ENCODE results near the gene CAB39.

CAB39 gene

DNA sequence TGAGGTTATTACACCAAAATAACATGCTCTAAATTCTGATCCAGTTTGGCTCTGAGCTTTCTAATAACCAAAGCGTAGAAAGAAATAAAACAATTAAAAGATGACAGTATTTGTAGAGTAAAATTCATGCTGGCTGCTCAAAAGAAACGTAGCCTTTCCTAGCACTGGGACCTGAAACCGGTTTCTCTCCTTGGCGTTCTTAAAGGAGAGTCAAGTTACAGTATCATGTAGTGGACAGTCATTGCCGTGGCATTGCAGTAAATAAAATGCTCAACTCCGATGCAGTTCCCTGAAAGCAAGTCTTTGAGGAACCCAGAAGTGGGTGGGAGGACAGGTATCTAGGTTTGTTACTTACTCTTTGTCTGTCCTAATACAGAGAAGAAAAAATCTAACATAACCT is 99.4 kb downstream of the CAB39 start:
- DNase-seq (ENCODE audit: extremely low read depth in 1 of 2, low read depth in 1 of 2), result no peak

DNA sequence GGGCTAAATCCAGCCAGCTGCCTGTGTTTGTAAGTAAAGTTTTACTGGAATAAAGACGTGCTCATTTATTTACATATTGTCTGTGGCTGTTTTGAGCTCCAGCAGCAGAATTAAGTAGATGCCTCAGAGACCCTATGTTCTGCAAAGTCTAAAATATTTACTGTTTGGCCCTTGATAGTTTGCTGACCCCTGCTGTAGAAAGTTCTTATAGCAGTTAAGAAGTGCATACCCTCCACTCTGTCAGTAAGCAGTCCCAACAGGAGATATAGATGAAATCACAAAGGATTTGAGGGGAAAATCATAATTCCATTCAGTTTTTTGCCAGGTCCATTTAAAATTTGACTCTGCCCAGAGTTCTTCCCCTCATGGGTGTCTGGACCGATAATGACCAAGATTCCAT is 102.0 kb downstream of the CAB39 start:
- DNase-seq (ENCODE audit: extremely low read depth in 1 of 2, low read depth in 1 of 2), result no peak

DNA sequence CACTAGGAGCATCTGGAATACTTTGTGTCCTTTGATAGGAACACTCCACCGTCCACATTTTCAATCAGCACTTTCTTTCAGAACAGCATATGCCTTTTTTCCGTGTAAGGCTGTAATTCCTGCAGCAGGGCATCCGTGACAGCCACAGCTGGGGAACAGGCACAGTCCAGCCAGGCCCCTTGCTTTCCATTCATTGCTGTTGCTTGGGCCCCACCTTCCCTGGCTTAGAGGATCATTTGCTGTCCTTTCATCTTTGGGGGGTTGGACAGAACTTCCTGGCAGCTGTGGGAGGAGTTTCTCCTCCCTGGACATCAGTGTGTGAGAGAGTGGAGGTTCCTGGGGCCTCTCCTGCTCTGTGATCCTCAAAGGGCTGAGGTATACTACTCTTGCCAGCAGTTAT is 102.4 kb downstream of the CAB39 start:
- no peak for DNase-seq (ENCODE audit: extremely low read depth in 1 of 2, low read depth in 1 of 2)

DNA sequence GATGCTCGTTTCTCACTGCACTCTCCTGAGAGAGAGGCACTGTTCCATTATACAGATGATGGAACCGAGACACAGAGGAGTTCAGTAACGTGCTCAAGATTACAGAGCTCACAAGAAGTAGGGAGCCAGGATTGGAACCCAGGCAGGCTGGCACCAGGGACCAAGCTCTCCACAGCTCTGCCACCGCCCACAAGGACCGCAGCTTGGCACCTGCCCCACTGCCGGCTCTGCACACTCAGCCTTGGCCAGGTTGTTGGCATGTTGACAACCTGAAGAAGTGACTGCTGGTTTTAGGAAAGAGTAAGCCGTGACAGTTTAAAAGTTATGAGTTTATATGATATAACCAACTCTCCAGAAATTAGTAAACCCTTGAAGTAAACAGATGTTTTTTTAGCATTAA is 104.1 kb downstream of the CAB39 start:
- DNase-seq (ENCODE audit: extremely low read depth in 1 of 2, low read depth in 1 of 2), result no peak

DNA sequence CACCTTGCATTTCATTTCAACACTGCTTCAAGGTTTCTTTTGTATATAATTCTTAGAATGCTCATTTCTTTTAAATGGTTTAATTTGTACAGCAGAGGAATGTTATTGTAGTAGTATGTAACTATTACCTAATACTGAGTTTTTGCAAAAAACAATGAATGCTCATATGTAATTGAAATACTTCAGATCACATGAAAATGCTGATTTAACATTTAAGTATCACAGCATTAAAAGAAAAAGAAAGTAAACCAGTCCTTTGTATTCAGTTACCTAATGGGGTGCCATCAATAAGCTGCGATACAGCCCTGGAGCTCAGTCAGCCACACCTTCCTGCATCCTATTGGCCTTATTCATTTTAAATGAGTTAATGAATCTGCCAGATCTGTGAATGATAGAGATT is 106.8 kb downstream of the CAB39 start:
- no peak for DNase-seq (ENCODE audit: extremely low read depth in 1 of 2, low read depth in 1 of 2)

DNA sequence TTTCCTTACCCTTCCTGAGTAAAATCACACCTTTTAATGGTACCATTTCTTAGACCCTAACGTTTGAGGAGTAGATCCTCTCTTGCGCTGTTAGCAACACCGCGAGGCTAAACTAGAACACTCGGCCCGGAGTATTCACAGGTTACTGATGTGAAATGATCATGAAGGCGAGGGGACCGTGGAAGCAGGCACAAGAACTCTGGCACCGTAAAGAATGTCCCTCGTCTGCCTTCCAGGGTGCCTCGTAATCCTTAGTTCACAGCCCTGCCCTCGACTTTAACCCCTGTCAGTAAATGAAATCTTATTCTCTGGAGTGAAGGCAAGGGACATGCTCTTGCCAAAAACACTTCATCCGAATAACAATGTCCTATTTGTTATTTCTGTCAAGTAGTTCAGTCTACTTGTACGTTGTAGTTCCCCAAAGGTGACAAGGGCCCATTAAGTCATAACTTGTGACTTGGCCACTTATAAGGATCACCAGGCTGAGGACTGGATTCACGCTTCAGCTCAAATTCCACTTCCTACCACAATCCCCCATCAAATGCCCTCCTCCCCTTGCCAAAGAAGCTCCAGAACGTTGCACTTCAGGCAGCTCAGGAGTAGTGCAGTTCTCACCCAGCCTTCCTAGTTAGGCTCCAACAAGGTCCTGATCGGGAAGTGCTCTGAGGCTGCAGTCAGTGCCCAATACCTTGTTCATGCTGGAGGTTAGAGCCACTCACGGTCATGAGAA is 108.8 kb downstream of the CAB39 start:
- no peak for DNase-seq (ENCODE audit: extremely low read depth in 1 of 2, low read depth in 1 of 2)

DNA sequence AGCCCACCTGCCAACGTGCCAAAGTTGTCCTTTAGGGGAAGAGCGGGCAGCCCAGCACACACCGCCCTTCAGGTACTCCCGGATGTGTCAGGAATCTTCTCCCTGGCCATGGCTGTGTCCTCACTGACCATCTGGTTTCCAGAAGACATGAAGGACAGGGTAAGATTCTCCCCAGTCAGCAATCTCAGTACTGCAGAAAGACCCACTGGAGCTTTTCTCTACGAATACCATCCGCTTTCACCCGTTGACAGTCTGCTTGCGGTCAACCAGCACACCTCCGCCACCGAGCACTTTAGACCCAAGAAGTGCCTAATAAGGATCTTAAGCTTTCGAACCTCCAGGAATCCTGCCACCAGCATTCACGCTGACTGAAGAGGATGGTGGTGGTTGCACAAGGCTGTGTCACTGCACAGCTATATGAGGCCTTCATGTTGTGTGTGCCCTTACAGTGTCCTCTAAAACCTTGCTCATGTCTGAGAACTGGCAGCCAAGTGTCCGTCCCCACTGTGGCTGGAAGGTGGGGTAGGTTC is 109.4 kb downstream of the CAB39 start:
- no peak for DNase-seq (ENCODE audit: extremely low read depth in 1 of 2, low read depth in 1 of 2)

DNA sequence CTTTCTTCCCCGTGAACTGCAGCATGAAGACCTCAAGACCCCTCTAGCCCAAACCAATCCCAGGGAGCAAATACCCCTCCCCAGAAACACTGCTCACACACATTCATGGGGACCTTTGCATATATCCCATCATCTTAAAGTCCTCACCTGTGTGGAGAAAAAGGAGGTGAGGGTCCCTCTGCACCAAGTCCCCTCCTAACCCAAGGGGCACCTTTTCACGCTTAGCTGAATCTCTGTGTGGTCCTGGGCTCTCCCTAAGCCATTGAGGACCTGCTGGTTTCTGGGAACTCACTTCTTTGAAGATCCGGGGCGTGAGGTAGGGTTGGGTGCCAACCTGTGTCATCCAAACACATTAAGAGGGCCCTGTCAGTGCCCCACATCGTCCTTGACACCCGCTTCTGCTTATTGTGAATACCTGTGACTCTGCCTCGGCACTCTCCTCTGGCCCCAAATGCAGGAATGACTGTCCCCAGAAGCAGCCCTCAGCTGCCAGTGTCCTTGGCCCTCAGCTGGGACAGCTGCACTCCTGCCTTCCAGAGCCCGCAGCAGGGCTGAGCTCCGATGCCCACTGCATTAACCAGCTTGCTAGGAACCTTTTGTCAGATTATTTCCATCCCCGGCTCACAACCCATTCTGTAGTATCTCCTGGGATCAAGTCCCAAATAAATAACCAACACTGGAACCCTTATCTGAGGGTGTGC is 110.8 kb downstream of the CAB39 start:
- DNase-seq (ENCODE audit: extremely low read depth in 1 of 2, low read depth in 1 of 2), result no peak

DNA sequence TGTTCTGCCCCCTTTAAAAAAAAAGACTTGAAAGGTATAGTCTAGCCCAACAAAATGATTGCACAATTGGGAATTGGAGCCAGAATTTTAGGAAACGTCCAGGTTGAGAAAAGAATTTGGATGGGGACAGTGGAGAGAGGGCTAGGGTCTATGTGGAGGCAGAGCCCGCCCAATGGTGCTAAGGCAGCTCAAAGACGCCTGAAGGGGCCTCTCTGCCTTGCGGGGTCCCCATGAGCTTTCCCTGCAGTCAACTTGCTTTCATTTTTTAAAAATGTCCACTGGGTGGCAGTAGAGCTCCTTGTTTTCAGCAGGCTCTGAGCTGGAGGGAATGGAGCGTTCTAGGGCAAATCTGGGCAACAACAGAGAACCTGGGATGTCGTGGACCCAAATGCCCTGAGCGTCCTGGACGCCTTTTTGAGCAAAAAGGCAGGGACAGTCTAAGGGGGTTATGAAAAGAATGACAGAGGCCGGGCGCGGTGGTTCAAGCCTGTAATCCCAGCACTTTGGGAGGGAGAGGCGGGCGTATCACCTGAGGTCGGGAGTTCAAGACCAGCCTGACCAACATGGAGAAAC is 111.8 kb downstream of the CAB39 start:
- DNase-seq (ENCODE audit: extremely low read depth in 1 of 2, low read depth in 1 of 2), result peak in 1 of 2 donors; percentile 9

DNA sequence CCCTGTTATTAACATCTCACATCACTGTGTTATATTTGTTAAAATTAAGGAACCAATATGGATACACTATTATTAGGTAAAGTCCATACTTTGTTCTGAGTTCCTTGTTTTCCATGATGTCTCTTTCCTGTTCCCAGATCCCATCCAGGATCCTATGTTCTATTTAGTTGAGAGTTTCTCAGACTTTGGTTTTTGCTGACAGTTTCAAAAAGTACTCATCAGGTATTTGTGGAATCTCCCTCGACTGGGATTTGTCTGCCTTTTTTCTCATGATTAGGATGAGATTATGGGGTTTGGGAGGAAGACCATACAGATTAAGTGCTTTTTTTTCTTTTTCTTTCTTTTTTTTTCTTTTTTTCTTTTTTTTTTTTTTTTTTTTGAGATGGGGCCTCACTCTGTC is 112.7 kb downstream of the CAB39 start:
- no peak for DNase-seq (ENCODE audit: extremely low read depth in 1 of 2, low read depth in 1 of 2)

DNA sequence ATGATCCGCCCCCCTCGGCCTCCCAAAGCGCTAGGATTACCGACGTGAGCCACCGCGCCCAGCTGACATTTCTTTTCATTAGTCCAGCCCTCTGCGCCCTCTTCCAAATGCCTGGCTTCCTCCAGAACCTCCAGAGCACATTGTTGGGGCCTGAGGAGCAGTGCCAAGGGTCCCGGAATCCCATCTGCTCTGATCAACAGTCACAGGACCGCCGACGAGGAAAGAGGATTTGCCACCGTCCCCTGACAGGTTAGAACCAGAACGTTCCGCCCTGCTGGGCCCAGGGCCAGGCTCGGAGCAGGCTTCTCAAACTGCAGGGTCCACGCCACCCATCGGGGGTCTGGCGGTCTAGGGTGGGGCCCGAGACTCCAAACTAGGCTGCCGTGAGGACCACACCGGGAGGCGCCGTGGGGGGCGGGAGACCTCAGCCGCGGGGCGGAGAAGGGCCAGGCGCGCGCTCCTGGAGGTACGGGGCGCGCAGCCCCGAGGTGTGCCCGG is 115.2 kb downstream of the CAB39 start:
- DNase-seq (ENCODE audit: extremely low read depth in 1 of 2, low read depth in 1 of 2), result no peak

DNA sequence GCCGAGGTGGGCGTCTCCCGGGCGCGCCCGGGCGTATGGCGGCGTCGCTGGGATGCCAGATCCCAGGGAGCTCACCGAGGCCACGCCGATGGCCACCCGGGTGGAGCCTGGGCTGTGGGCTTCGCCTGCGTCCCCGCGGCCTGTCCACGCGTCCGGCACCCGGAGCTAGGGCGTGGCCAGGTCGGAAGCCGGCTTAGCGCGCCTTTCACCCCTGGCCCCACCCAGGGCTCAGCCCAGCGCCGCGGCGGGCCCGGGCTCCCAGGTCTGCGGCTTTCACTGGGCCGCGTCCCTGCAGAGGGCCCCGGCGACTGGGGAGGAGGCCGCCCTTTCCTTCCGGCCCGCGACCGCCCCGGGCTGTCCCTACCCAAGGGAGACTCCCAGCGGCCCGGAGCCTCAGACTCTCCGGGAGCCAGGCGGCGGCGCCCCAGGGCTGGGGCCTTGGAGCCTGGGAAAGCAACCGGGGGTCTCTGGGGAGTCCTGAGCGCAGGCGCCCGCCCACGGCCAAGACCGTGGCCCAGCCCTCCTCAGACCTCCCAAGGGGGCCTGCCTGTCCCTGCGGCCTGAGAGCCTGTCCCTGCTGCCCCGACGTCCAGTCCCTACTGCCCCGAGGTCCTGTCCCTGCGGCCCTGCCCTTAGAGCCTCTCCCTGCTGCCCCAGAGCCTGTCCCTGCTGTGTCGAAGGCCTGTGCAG is 115.8 kb downstream of the CAB39 start:
- DNase-seq (ENCODE audit: extremely low read depth in 1 of 2, low read depth in 1 of 2), result no peak

DNA sequence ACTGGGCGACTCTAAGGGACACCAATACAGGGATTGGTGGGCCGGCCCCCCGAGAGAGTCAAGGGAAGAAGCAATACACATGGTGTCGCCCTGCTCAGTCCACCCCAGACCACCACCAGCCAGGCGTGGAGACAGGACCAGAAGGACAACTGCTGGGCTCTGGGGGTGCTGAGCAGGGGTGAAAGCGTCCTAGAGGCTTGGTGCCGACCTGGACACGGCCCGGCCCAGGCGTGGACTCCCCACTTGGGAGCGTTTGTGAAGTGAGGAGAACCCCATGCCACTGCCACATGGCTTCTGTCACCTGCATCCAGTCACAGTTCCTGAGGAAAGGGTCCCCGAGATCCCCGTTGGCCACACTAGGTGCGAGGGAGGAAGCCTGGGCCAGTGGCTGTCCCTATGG is 116.7 kb downstream of the CAB39 start:
- no peak for DNase-seq (ENCODE audit: extremely low read depth in 1 of 2, low read depth in 1 of 2)

DNA sequence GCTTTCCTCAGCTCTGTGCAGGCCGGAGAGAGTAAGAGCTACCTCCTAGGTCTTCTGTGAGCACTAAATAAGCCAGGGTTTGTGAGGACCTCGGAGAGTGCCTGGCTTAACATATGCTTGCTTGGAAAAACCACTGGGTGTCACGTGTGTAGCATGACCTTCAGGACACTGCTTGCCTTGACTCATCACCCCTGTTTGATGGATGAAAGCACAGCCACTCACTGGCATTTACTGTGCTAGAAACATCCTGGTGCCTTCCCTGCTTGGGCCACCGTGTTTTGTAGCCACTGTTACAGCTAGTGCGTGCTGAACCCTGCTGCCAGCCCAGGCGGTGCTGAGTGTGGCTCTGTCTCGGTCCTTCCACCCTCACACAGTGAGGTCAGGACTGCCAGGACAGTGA is 117.3 kb downstream of the CAB39 start:
- DNase-seq (ENCODE audit: extremely low read depth in 1 of 2, low read depth in 1 of 2), result no peak

DNA sequence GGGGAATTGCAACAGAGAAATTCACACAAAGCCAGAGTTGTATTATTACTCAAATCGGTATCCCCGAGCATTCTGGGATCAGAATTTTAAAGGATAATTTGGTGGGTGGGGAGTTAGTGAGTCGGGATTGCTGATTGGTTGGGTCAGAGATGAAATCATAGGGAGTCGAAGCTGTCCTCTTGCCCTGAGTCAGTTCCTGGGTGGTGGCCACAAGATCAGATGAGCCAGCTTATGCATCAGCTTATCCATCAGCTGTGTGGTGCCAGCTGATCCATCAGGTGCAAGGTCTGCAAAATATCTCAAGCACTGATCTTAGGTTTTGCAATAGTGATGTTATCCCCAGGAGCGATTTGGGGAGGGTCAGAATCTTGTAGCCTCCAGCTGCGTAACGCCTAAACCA is 117.8 kb downstream of the CAB39 start:
- DNase-seq (ENCODE audit: extremely low read depth in 1 of 2, low read depth in 1 of 2), result no peak

DNA sequence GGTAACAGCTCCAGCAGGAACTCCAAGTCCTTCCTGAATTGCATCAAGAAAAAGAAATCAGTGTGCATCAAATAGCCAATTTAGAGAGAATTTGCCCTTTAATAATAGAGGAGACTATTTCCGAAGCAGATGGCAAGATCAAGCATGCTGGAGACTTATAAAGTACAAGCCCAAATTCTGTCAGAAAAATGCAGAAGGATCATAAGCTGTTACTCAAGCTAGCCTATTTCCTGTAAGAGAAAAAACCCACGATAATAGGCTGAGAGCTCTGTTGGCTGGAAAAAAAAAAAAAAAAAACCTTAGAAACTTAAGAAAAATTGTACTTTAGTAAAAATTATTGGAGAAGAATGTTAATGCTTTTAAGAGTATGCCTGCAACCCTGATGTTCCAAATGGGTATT is 127.7 kb downstream of the CAB39 start:
- no peak for DNase-seq (ENCODE audit: extremely low read depth in 1 of 2, low read depth in 1 of 2)

DNA sequence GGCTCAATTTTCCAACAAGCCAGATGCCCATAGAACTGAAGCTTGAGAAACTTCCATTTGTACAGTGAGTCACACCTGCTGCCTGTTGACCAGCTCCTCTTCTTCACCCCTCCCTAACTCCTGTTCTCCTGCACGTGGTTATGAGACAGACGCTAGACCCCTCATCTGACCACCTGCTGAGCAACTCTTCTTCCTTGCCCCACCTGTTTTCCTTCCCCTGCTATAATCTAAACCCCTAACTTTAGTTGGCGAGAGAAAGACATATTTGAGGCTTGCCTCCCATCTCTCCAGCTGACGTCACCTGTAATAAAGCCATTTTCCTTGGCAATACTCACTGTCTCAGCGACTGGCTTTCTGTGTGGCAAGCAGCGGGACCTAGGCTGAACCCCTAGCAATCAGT is 129.8 kb downstream of the CAB39 start:
- no peak for DNase-seq (ENCODE audit: extremely low read depth in 1 of 2, low read depth in 1 of 2)

DNA sequence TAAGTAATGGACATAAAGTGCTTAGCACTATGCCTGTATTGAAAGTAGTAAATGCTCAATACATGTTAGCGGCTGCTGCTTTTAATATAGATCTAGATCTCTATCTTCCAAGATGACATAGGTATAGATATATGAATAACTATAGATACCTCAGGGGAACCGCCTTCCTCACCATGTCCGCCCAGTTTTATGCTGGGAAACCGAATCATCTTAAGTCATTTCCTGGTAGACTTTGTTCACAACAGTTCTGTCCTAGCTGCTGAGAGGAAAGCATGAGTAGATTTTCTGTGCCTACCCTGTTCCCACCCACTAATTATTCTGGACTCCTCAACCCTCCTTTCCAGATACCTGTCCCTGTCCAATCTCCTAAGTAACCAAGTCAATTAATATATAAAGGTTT is 130.5 kb downstream of the CAB39 start:
- no peak for DNase-seq (ENCODE audit: extremely low read depth in 1 of 2, low read depth in 1 of 2)

DNA sequence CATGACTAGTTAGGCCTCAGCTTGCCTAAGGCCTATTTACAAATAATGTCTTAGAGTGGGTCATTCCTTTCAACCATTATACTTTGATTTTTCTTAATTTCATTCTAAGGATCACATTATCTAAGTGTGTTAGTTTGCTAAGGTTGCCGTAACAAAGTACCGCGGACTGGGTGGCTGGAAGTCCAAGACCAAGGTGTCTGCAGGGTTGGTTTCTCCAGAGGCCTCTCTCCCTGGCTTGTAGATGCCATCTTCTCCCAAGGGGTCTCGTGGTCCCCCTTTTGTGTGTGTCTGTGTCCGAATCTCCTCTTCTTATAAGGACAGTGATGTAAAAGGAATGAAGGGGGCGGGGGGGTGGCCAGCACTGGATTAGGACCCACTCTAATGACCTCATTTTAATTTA is 133.7 kb downstream of the CAB39 start:
- DNase-seq (ENCODE audit: extremely low read depth in 1 of 2, low read depth in 1 of 2), result no peak

DNA sequence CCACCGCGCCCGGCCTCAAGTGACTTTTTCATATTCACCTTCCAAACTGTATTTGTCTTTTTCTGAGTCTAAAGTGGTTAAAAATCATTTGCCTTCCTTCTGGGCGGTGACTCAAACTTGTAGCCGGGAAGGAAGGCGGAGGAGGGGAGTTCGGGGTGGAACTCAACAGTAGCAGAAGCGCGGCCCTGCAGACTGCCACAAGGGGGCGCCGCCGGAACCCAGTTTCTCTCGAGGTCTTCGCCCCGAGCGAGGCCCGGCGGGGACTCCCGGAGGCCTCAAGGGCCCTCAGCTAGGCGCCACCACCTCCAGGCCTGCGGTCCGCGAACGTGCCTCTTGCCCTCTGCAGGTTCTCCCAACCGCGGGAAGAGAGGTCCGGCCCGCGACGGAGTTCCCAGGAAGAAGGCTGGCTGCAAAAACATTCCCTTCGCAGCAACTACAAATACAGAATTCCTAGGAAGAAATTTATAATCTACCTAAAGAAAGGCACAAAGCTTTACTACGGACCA is 135.3 kb downstream of the CAB39 start:
- peak; percentile 74 to 88 for DNase-seq (ENCODE audit: extremely low read depth in 1 of 2, low read depth in 1 of 2)

Measured in activated CD8-positive, alpha-beta memory T cell treated with anti-CD3 and anti-CD28 coated beads for 1 hour (primary cell).